ENCODE results near the gene TVP23B.
A peak's percentile ranks its signal among the peaks of the same experiment; 100 is the strongest.
"Not testable (repeated sequence)": the region's sequence is repeated elsewhere in the genome, so short reads cannot be mapped to it uniquely, and the experiment has no call there.

TVP23B gene

GRCh38 chr17:18786890-18787289 lies 5.9 kb downstream of the TVP23B start:
- not testable (repeated sequence) for H3K4me3 ChIP-seq (ENCODE audit: low read depth, low read length); H3K79me2 ChIP-seq; H3K9me3 ChIP-seq (ENCODE audit: control insufficient read depth, low read length); H3K36me3 ChIP-seq (ENCODE audit: control insufficient read depth, insufficient read depth, low read length); H3K4me2 ChIP-seq (ENCODE audit: low read length); H2AFZ ChIP-seq; H3K27ac ChIP-seq; H3K4me1 ChIP-seq; H3K9ac ChIP-seq; H3K27me3 ChIP-seq (ENCODE audit: control insufficient read depth, insufficient read depth, low read length)

GRCh38 chr17:18791402-18791801 lies 10.4 kb downstream of the TVP23B start:
- H3K9ac ChIP-seq; H3K27me3 ChIP-seq (ENCODE audit: control insufficient read depth, insufficient read depth, low read length); H2AFZ ChIP-seq; H3K4me3 ChIP-seq (ENCODE audit: low read depth, low read length); H3K27ac ChIP-seq; H3K9me3 ChIP-seq (ENCODE audit: control insufficient read depth, low read length); H3K4me2 ChIP-seq (ENCODE audit: low read length); H3K36me3 ChIP-seq (ENCODE audit: control insufficient read depth, insufficient read depth, low read length); H3K4me1 ChIP-seq; H3K79me2 ChIP-seq: not testable (repeated sequence)

GRCh38 chr17:18794841-18795240 lies 13.9 kb downstream of the TVP23B start:
- not testable (repeated sequence) for H3K79me2 ChIP-seq; H3K36me3 ChIP-seq (ENCODE audit: control insufficient read depth, insufficient read depth, low read length); H3K27me3 ChIP-seq (ENCODE audit: control insufficient read depth, insufficient read depth, low read length); H3K4me1 ChIP-seq; H3K4me2 ChIP-seq (ENCODE audit: low read length); H3K4me3 ChIP-seq (ENCODE audit: low read depth, low read length); H3K9me3 ChIP-seq (ENCODE audit: control insufficient read depth, low read length); H3K27ac ChIP-seq; H3K9ac ChIP-seq; H2AFZ ChIP-seq

- H3K4me3 ChIP-seq (ENCODE audit: low read depth, low read length); H3K27ac ChIP-seq; H3K79me2 ChIP-seq; H3K9ac ChIP-seq; H3K36me3 ChIP-seq (ENCODE audit: control insufficient read depth, insufficient read depth, low read length); H3K4me2 ChIP-seq (ENCODE audit: low read length); H2AFZ ChIP-seq; H3K9me3 ChIP-seq (ENCODE audit: control insufficient read depth, low read length); H3K4me1 ChIP-seq; H3K27me3 ChIP-seq (ENCODE audit: control insufficient read depth, insufficient read depth, low read length): not testable (repeated sequence)
Measured at GRCh38 chr17:18796887-18797286, 15.9 kb downstream of the TVP23B start.

- H3K27me3 ChIP-seq (ENCODE audit: control insufficient read depth, insufficient read depth, low read length); H3K36me3 ChIP-seq (ENCODE audit: control insufficient read depth, insufficient read depth, low read length); H3K79me2 ChIP-seq; H3K4me2 ChIP-seq (ENCODE audit: low read length); H3K27ac ChIP-seq; H3K9me3 ChIP-seq (ENCODE audit: control insufficient read depth, low read length); H2AFZ ChIP-seq; H3K4me3 ChIP-seq (ENCODE audit: low read depth, low read length); H3K9ac ChIP-seq; H3K4me1 ChIP-seq: not testable (repeated sequence)
Measured at GRCh38 chr17:18803458-18804245, 22.7 kb downstream of the TVP23B start.

- H3K27ac ChIP-seq, H2AFZ ChIP-seq: not testable (repeated sequence)
Measured at GRCh38 chr17:18815924-18816323, 34.9 kb downstream of the TVP23B start.

GRCh38 chr17:18816489-18817371 lies 35.7 kb downstream of the TVP23B start:
- not testable (repeated sequence) for H3K9me3 ChIP-seq (ENCODE audit: control insufficient read depth, low read length); H3K4me2 ChIP-seq (ENCODE audit: low read length); H3K4me3 ChIP-seq (ENCODE audit: low read depth, low read length); H3K79me2 ChIP-seq; H3K36me3 ChIP-seq (ENCODE audit: control insufficient read depth, insufficient read depth, low read length); H3K9ac ChIP-seq; H2AFZ ChIP-seq; H3K27me3 ChIP-seq (ENCODE audit: control insufficient read depth, insufficient read depth, low read length); H3K27ac ChIP-seq; H3K4me1 ChIP-seq
- peak; percentile 71 for TF ChIP-seq CTCF (IDR thresholded peaks at IDR 0.05)

More at GRCh38 chr17:18815924-18816323, 34.9 kb downstream of the TVP23B start:
- H3K9ac ChIP-seq; H3K4me1 ChIP-seq; H3K4me2 ChIP-seq (ENCODE audit: low read length); H3K27me3 ChIP-seq (ENCODE audit: control insufficient read depth, insufficient read depth, low read length); H3K36me3 ChIP-seq (ENCODE audit: control insufficient read depth, insufficient read depth, low read length); H3K9me3 ChIP-seq (ENCODE audit: control insufficient read depth, low read length); H3K4me3 ChIP-seq (ENCODE audit: low read depth, low read length); H3K79me2 ChIP-seq: not testable (repeated sequence)

GRCh38 chr17:18821430-18821829 lies 40.4 kb downstream of the TVP23B start:
- H3K4me1 ChIP-seq; H2AFZ ChIP-seq; H3K9ac ChIP-seq; H3K4me3 ChIP-seq (ENCODE audit: low read depth, low read length); H3K27me3 ChIP-seq (ENCODE audit: control insufficient read depth, insufficient read depth, low read length); H3K4me2 ChIP-seq (ENCODE audit: low read length); H3K27ac ChIP-seq; H3K79me2 ChIP-seq; H3K36me3 ChIP-seq (ENCODE audit: control insufficient read depth, insufficient read depth, low read length); H3K9me3 ChIP-seq (ENCODE audit: control insufficient read depth, low read length): not testable (repeated sequence)

- not testable (repeated sequence) for H3K36me3 ChIP-seq (ENCODE audit: control insufficient read depth, insufficient read depth, low read length); H3K27ac ChIP-seq; H3K79me2 ChIP-seq; H3K4me3 ChIP-seq (ENCODE audit: low read depth, low read length); H3K27me3 ChIP-seq (ENCODE audit: control insufficient read depth, insufficient read depth, low read length); H3K4me1 ChIP-seq; H3K4me2 ChIP-seq (ENCODE audit: low read length); H3K9ac ChIP-seq; H3K9me3 ChIP-seq (ENCODE audit: control insufficient read depth, low read length); H2AFZ ChIP-seq
Measured at GRCh38 chr17:18827613-18828012, 46.6 kb downstream of the TVP23B start.
